Measurements from ENCODE around the gene ST6GALNAC5.

- TF ChIP-seq CTCF (conservative IDR thresholded peaks at IDR 0.05) (no peak), ZFX (IDR thresholded peaks at IDR 0.05) (no peak)
Observed at GRCh38 chr1:76909311-76909710, 42.0 kb downstream of the ST6GALNAC5 start.

All from C4-2B (cell line).